ENCODE measurements around the gene KCTD18. TPM values are rescaled to one million over a fixed set of nuclear protein-coding genes. Genes with fewer than 3 reads are reported as not detected.

Gene KCTD18
- total and polyA plus RNA-seq, 10 of the 15 experiments (the other 5 are each of a cell fraction or from before 2014, with no cell fraction given), result 1.4 to 16.9 (median 12.5) TPM

DNA sequence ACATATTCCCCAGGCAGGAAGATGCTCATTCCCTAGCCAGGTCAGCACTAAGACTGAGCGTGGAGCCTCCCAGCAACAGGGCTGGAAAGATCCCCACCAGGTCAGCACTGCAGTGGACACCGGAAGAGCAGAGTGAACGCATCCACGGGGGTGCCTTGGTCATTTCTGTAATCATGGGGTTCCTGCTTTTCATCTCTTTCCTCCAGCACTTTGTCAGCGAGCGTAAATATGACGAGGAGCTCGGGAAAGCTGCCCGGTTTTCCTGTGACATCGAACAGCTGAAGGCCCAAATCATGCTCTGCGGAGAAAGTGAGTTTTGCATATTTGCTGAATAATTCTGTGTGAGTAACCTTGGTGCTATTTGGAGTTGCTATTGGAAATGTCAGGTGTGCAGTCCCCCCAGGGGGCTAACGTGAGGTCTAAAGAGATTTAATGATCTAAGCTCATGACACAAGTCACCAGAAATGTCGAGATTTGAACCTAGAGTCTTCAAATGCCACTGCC, 40.1 kb downstream of the KCTD18 start:
- ATAC-seq (no peak), FAIRE-seq (no peak)
- RAD21 ChIA-PET (ENCODE audit: unreplicated experiment), result interaction anchor here (0.6 to 5.5 kb wide), 6 partner anchors 9 to 268 kb away, joined by 3 to 91 read pairs (median 4); no protein-coding TSS in a partner anchor

More for the DNA sequence above, 40.1 kb downstream of the KCTD18 start:
- peaks cover 30% of the 10 kb centered on the region for H3K4me1 ChIP-seq (ENCODE audit: control insufficient read depth, insufficient read depth, low read length)
- H3K4me2 ChIP-seq (ENCODE audit: control insufficient read depth, insufficient read depth), result no peak overlapping the region
- CTCF ChIA-PET, result interaction anchor here (0.7 to 4.9 kb wide), 9 partner anchors 8 to 491 kb away, joined by 3 to 147 read pairs (median 30); no protein-coding TSS in a partner anchor
- H3K9ac ChIP-seq (ENCODE audit: control insufficient read depth, insufficient read depth, low read length), result no peak overlapping the region
- no peaks in the 10 kb centered on the region for H3K27me3 ChIP-seq (replicated peaks in 1 of 2; ENCODE audit: control insufficient read depth in 2 of 2, insufficient read depth in 2 of 2, low read length in 1 of 2)
- 95% methylated on average over 13 of the region's 13 CpGs for WGBS (ENCODE audit: insufficient coverage, insufficient replicate concordance, low lambda C conversion rate, missing lambda C conversion rate)
- no peak for DNase-seq (ENCODE audit: low read depth, low spot score)
- SMC1A ChIA-PET (ENCODE audit: uncharacterized antibody, unreplicated experiment), result interaction anchor here (0.7 to 5.3 kb wide), 11 partner anchors 8 to 491 kb away, joined by 3 to 74 read pairs (median 9); partner anchors contain the start of gene SPATS2L
- in situ Hi-C loops (cut with MboI) (loop anchor here (5.0 kb wide), 1 partner anchor 492 kb away; no protein-coding TSS in a partner anchor), intact Hi-C loops (cut with micrococcal nuclease; ENCODE audit: unreplicated experiment) (loop anchor here (2.0 kb wide), 2 partner anchors 15 to 163 kb away; partner anchors contain the start of gene SPATS2L)
- H2AFZ ChIP-seq (ENCODE audit: control insufficient read depth, low read depth, low read length), result no peak overlapping the region
- no peak overlapping the region for H3K4me3 ChIP-seq
- H3K79me2 ChIP-seq (ENCODE audit: control insufficient read depth, insufficient read depth, low read length), result no peaks in the 10 kb centered on the region
- no peak overlapping the region for H3K27ac ChIP-seq (ENCODE audit: control insufficient read depth, insufficient read depth)
- peaks cover 0 to 4% of the 10 kb centered on the region in 2 experiments for H3K36me3 ChIP-seq (ENCODE audit: control insufficient read depth in 2 of 2, insufficient read depth in 2 of 2, low read length in 1 of 2)
- no TSS peak for BruUV-seq (replicated peaks)
- POLR2A ChIA-PET, result interaction anchor here (0.5 to 1.3 kb wide), 3 partner anchors 13 to 558 kb away, joined by 3 to 4 read pairs (median 3); no protein-coding TSS in a partner anchor
- TF ChIP-seq TCF7 (IDR thresholded peaks at IDR 0.05; ENCODE audit: borderline replicate concordance) (no peak), SRF (IDR thresholded peaks at IDR 0.05; ENCODE audit: low read depth in 2 of 2, low read length in 2 of 2) (no peak), TCF3 (IDR thresholded peaks at IDR 0.05; ENCODE audit: borderline replicate concordance, insufficient read depth, low read depth, low read length) (no peak), MXI1 (IDR thresholded peaks at IDR 0.05; ENCODE audit: low read depth, low read length) (no peak), SREBF1 (IDR thresholded peaks at IDR 0.05; ENCODE audit: low read length) (no peak), FOXK2 (IDR thresholded peaks at IDR 0.05) (no peak), CHD2 (IDR thresholded peaks at IDR 0.05; ENCODE audit: borderline replicate concordance, low read depth, low read length) (no peak), BRCA1 (IDR thresholded peaks at IDR 0.05; ENCODE audit: low read depth, low read length) (no peak), ZNF24 (IDR thresholded peaks at IDR 0.05) (no peak), JUNB (IDR thresholded peaks at IDR 0.05) (no peak), POLR2A (IDR thresholded peaks at IDR 0.05; ENCODE audit: low read depth, low read length) (no peak)
- TF ChIP-seq, protein P1, sequence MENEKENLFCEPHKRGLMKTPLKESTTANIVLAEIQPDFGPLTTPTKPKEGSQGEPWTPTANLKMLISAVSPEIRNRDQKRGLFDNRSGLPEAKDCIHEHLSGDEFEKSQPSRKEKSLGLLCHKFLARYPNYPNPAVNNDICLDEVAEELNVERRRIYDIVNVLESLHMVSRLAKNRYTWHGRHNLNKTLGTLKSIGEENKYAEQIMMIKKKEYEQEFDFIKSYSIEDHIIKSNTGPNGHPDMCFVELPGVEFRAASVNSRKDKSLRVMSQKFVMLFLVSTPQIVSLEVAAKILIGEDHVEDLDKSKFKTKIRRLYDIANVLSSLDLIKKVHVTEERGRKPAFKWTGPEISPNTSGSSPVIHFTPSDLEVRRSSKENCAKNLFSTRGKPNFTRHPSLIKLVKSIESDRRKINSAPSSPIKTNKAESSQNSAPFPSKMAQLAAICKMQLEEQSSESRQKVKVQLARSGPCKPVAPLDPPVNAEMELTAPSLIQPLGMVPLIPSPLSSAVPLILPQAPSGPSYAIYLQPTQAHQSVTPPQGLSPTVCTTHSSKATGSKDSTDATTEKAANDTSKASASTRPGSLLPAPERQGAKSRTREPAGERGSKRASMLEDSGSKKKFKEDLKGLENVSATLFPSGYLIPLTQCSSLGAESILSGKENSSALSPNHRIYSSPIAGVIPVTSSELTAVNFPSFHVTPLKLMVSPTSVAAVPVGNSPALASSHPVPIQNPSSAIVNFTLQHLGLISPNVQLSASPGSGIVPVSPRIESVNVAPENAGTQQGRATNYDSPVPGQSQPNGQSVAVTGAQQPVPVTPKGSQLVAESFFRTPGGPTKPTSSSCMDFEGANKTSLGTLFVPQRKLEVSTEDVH (IDR thresholded peaks at IDR 0.05; ENCODE audit: low read depth, partially characterized antibody), result no peak
- TF ChIP-seq, protein P2, sequence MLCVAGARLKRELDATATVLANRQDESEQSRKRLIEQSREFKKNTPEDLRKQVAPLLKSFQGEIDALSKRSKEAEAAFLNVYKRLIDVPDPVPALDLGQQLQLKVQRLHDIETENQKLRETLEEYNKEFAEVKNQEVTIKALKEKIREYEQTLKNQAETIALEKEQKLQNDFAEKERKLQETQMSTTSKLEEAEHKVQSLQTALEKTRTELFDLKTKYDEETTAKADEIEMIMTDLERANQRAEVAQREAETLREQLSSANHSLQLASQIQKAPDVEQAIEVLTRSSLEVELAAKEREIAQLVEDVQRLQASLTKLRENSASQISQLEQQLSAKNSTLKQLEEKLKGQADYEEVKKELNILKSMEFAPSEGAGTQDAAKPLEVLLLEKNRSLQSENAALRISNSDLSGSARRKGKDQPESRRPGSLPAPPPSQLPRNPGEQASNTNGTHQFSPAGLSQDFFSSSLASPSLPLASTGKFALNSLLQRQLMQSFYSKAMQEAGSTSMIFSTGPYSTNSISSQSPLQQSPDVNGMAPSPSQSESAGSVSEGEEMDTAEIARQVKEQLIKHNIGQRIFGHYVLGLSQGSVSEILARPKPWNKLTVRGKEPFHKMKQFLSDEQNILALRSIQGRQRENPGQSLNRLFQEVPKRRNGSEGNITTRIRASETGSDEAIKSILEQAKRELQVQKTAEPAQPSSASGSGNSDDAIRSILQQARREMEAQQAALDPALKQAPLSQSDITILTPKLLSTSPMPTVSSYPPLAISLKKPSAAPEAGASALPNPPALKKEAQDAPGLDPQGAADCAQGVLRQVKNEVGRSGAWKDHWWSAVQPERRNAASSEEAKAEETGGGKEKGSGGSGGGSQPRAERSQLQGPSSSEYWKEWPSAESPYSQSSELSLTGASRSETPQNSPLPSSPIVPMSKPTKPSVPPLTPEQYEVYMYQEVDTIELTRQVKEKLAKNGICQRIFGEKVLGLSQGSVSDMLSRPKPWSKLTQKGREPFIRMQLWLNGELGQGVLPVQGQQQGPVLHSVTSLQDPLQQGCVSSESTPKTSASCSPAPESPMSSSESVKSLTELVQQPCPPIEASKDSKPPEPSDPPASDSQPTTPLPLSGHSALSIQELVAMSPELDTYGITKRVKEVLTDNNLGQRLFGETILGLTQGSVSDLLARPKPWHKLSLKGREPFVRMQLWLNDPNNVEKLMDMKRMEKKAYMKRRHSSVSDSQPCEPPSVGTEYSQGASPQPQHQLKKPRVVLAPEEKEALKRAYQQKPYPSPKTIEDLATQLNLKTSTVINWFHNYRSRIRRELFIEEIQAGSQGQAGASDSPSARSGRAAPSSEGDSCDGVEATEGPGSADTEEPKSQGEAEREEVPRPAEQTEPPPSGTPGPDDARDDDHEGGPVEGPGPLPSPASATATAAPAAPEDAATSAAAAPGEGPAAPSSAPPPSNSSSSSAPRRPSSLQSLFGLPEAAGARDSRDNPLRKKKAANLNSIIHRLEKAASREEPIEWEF (IDR thresholded peaks at IDR 0.05; ENCODE audit: insufficient replicate concordance, low read depth, low read length), result no peak
- no peaks in the 10 kb centered on the region for H3K9me3 ChIP-seq (replicated peaks; ENCODE audit: control insufficient read depth, insufficient read depth, low read length)
- H4K20me1 ChIP-seq (ENCODE audit: control insufficient read depth, insufficient read depth), result no peaks in the 10 kb centered on the region
